ENCODE measurements around the gene HES1. TPM values are rescaled to one million over a fixed set of nuclear protein-coding genes. Genes with fewer than 3 reads are reported as not detected.

Gene HES1
- total and polyA plus RNA-seq, 10 of the 15 experiments (the other 5 are each of a cell fraction or from before 2014, with no cell fraction given), result 0.46 to 5.3 (median 2.3) TPM

GRCh38 chr3:194100856-194101390, 35.0 kb upstream of the HES1 start (continued):
- TF ChIP-seq, protein P1, sequence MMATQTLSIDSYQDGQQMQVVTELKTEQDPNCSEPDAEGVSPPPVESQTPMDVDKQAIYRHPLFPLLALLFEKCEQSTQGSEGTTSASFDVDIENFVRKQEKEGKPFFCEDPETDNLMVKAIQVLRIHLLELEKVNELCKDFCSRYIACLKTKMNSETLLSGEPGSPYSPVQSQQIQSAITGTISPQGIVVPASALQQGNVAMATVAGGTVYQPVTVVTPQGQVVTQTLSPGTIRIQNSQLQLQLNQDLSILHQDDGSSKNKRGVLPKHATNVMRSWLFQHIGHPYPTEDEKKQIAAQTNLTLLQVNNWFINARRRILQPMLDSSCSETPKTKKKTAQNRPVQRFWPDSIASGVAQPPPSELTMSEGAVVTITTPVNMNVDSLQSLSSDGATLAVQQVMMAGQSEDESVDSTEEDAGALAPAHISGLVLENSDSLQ (IDR thresholded peaks at IDR 0.05), result no peak
- TF ChIP-seq ATF7 (IDR thresholded peaks at IDR 0.05; ENCODE audit: low read depth) (peak; percentile 45), STAT1 (conservative IDR thresholded peaks at IDR 0.05) (no peak), NFYB (IDR thresholded peaks at IDR 0.05; ENCODE audit: insufficient read depth, low read depth, low read length) (no peak), POLR2AphosphoS5 (IDR thresholded peaks at IDR 0.05; ENCODE audit: low read length) (no peak), CEBPB (IDR thresholded peaks at IDR 0.05; ENCODE audit: borderline replicate concordance in 1 of 2, low read depth in 2 of 2, low read length in 2 of 2) (no peak), E2F4 (IDR thresholded peaks at IDR 0.05; ENCODE audit: low read depth, low read length) (no peak), SMC3 (IDR thresholded peaks at IDR 0.05; ENCODE audit: borderline replicate concordance, low read length) (no peak), CHD2 (IDR thresholded peaks at IDR 0.05; ENCODE audit: borderline replicate concordance, low read depth, low read length) (no peak), EED (IDR thresholded peaks at IDR 0.05; ENCODE audit: low read depth) (peak; percentile 40), ZNF384 (IDR thresholded peaks at IDR 0.05; ENCODE audit: borderline replicate concordance, low read depth, low read length) (no peak), ZZZ3 (IDR thresholded peaks at IDR 0.05; ENCODE audit: control insufficient read depth, insufficient read length, low read depth) (no peak), ZBTB11 (CRISPR knock-in tag; IDR thresholded peaks at IDR 0.05) (no peak), TCF12 (IDR thresholded peaks at IDR 0.05; ENCODE audit: low read depth, low read length) (peak; percentile 92), POLR2A (IDR thresholded peaks at IDR 0.05; ENCODE audit: low read depth, low read length) (0 out of 2 replicates have a peak, but pooled peaks have one; percentile 32), FOXM1 (IDR thresholded peaks at IDR 0.05; ENCODE audit: low read depth, low read length) (no peak), MYB (IDR thresholded peaks at IDR 0.05; ENCODE audit: borderline replicate concordance, low read depth, low read length) (no peak), PAX8 (IDR thresholded peaks at IDR 0.05) (no peak), SMAD5 (IDR thresholded peaks at IDR 0.05; ENCODE audit: low read depth) (no peak), TAF1 (IDR thresholded peaks at IDR 0.05; ENCODE audit: borderline replicate concordance, low read depth, low read length) (no peak), TARDBP (IDR thresholded peaks at IDR 0.05; ENCODE audit: borderline replicate concordance) (no peak)
- TF ChIP-seq, protein P2, sequence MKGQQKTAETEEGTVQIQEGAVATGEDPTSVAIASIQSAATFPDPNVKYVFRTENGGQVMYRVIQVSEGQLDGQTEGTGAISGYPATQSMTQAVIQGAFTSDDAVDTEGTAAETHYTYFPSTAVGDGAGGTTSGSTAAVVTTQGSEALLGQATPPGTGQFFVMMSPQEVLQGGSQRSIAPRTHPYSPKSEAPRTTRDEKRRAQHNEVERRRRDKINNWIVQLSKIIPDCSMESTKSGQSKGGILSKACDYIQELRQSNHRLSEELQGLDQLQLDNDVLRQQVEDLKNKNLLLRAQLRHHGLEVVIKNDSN (IDR thresholded peaks at IDR 0.05; ENCODE audit: borderline replicate concordance, extremely low read length, insufficient read depth, low read depth, low read length), result no peak

Data from GM12878 (cell line).